ENCODE results near the gene SLC38A3. TPM values are rescaled to one million over a fixed set of nuclear protein-coding genes. Genes with fewer than 3 reads are reported as not detected.

SLC38A3 gene
- total and polyA plus RNA-seq, 2 donors (not counting 3 experiments of a cell fraction or from before 2014, with no cell fraction given), result 0.60 to 1.1 TPM

- Histone ChIP-seq H3K79me2 (ENCODE audit: control insufficient read depth, insufficient read depth, low read length) (peaks cover 62% of the 10 kb centered on the region), H3K27ac (ENCODE audit: insufficient read depth, low read depth, low read length) (peak overlapping the region; percentile 60), H3K9ac (replicated peaks; ENCODE audit: extremely low read depth, insufficient read depth, low read length) (peak overlapping the region; percentile 91), H3K27me3 (ENCODE audit: control insufficient read depth in 2 of 2, insufficient read depth in 2 of 2, low read length in 2 of 2) (no peaks in the 10 kb centered on the region), H3K9me1 (replicated peaks; ENCODE audit: control insufficient read depth, extremely low read depth, insufficient read depth, low read length) (no peaks in the 10 kb centered on the region), H3K4me2 (ENCODE audit: insufficient read depth, low read length) (peak overlapping the region; percentile 93), H3K9me3 (replicated peaks; ENCODE audit: control insufficient read depth, insufficient read depth, low read length) (no peaks in the 10 kb centered on the region), H3K36me3 (ENCODE audit: control insufficient read depth in 2 of 2, extremely low read depth in 1 of 2, insufficient read depth in 2 of 2, low read length in 2 of 2) (peaks cover 2 to 10% of the 10 kb centered on the region in 2 experiments), H3K4me3 (replicated peaks in 1 of 3; ENCODE audit: insufficient read depth in 1 of 3, low read depth in 1 of 3, low read length in 3 of 3) (peak overlapping the region; percentile 80 to 88 (median 81)), H2AFZ (ENCODE audit: low read depth, low read length) (no peak overlapping the region), H3K4me1 (ENCODE audit: control insufficient read depth, extremely low read depth, insufficient read depth, low read length) (peaks cover 39% of the 10 kb centered on the region), H4K20me1 (replicated peaks; ENCODE audit: control insufficient read depth, extremely low read depth, insufficient read depth, low read length) (no peaks in the 10 kb centered on the region)
- TF ChIP-seq MYC (IDR thresholded peaks at IDR 0.05; ENCODE audit: low read depth, low read length) (no peak), JUN (IDR thresholded peaks at IDR 0.05; ENCODE audit: borderline replicate concordance, insufficient read depth, insufficient read length, low read depth) (no peak), POLR2AphosphoS5 (IDR thresholded peaks at IDR 0.05; ENCODE audit: insufficient read depth, low read depth, low read length) (no peak), GATA2 (IDR thresholded peaks at IDR 0.05; ENCODE audit: insufficient read depth, insufficient read length, low read depth, low read length) (no peak), FOS (IDR thresholded peaks at IDR 0.05; ENCODE audit: borderline replicate concordance, insufficient read depth, low read length) (no peak), EZH2 (IDR thresholded peaks at IDR 0.05; ENCODE audit: borderline replicate concordance, low read depth, low read length, severe bottlenecking) (no peak), MAX (IDR thresholded peaks at IDR 0.05; ENCODE audit: insufficient read depth, insufficient read length) (no peak), POLR2A (IDR thresholded peaks at IDR 0.05; ENCODE audit: low read depth, low read length) (no peak), CTCF (IDR thresholded peaks at IDR 0.05; ENCODE audit: extremely low read depth in 1 of 2, insufficient read depth in 1 of 2, low read depth in 1 of 2, low read length in 2 of 2) (no peak)
- intact Hi-C loops (cut with micrococcal nuclease), result loop anchor here (5.0 kb wide), 1 partner anchor 80 kb away; the partner anchor contains the start of gene SEMA3F
- FAIRE-seq (peak; percentile 90), DNase-seq (ENCODE audit: low read depth, low spot score) (peak; percentile 32)
- BruUV-seq (replicated peaks), result no TSS peak
- POLR2A ChIA-PET, result interaction anchor here (1.8 kb wide), 1 partner anchor 10 kb away, joined by 14 read pairs; no protein-coding TSS in a partner anchor
- CTCF ChIA-PET, result interaction anchor here (0.6 to 2.4 kb wide), 2 partner anchors 10 to 69 kb away, joined by 4 to 17 read pairs; no protein-coding TSS in a partner anchor
- dilution Hi-C loops (cut with MboI; ENCODE audit: extremely low pct_ligation_motif_present, low sequenced_read_pairs), result no loop called here
Observed at GRCh38 chr3:50237133-50237651, 32.1 kb downstream of the SLC38A3 start.
